Keratinocyte (primary cell): ENCODE measurements around the gene FGB. TPM values are rescaled to one million over a fixed set of nuclear protein-coding genes. Genes with fewer than 3 reads are reported as not detected.

ENCODE experiments used
- DNase-seq: peaks from one replicate; pipeline ENCODE4 v3.0.0-alpha.2; 2011; ENCODE audit warnings: low read depth, missing footprints, low spot score
- FAIRE-seq: peaks from 2 replicates; lab custom pipeline; 2011; peaks lifted over from hg19 to GRCh38; lab: Jason Lieb, UNC
- H2AFZ ChIP-seq: 2 replicates; pipeline ENCODE4 v1.6.0; 2012; ENCODE audit warnings: low read length, control low read depth, inconsistent platforms; ENCODE audit not compliant: control insufficient read depth
- H3K27ac ChIP-seq: 2 replicates; pipeline ENCODE4 v1.5.1; 2011; ENCODE audit warnings: low read length; ENCODE audit not compliant: control insufficient read depth, insufficient read depth
- H3K27me3 ChIP-seq: 3 replicates; pipeline ENCODE4 v1.6.0; 2011; ENCODE audit warnings: low read length; ENCODE audit not compliant: control insufficient read depth, insufficient read depth; ENCODE audit errors: extremely low read depth
- H3K36me3 ChIP-seq, 2 experiments: 2 replicates in 1 of 2; 3 replicates in 1 of 2; pipeline ENCODE4 v1.5.1; 2011; ENCODE audit warnings: low read length in 2 of 2, mild to moderate bottlenecking in 1 of 2; ENCODE audit not compliant: control insufficient read depth in 2 of 2, insufficient read depth in 2 of 2; ENCODE audit errors: extremely low read depth in 1 of 2
- H3K4me1 ChIP-seq: 3 replicates; pipeline ENCODE4 v1.5.1; 2011; ENCODE audit warnings: low read length; ENCODE audit not compliant: control insufficient read depth, insufficient read depth; ENCODE audit errors: extremely low read depth
- H3K4me2 ChIP-seq: 3 replicates; pipeline ENCODE4 v1.6.0; 2011; ENCODE audit warnings: low read depth, low read length; ENCODE audit not compliant: control insufficient read depth, insufficient read depth; ENCODE audit errors: extremely low read depth
- H3K4me3 ChIP-seq, 3 experiments: fragments of 200-600 bp in 1 of 3; sonication (generic) in 1 of 3; 2 replicates in 2 of 3; 3 replicates in 1 of 3; pipeline ENCODE4 v1.5.1; 2011 to 2016; ENCODE audit warnings: low read length in 3 of 3, mild to moderate bottlenecking in 3 of 3, control low read depth in 2 of 3, inconsistent platforms in 1 of 3, low read depth in 1 of 3, mixed read lengths in 1 of 3, mixed run types in 1 of 3, moderate library complexity in 1 of 3; ENCODE audit not compliant: control insufficient read depth in 2 of 3, insufficient read depth in 2 of 3; ENCODE audit errors: extremely low read depth in 1 of 3
- H3K79me2 ChIP-seq: 2 replicates; pipeline ENCODE4 v1.6.0; 2012; ENCODE audit warnings: low read length; ENCODE audit not compliant: control insufficient read depth, insufficient read depth
- H3K9ac ChIP-seq: 3 replicates; pipeline ENCODE4 v1.6.0; 2011; ENCODE audit warnings: low read length; ENCODE audit not compliant: control insufficient read depth, insufficient read depth; ENCODE audit errors: extremely low read depth
- H3K9me1 ChIP-seq: 3 replicates; pipeline ENCODE4 v1.6.0; 2011; ENCODE audit warnings: low read length; ENCODE audit not compliant: control insufficient read depth, insufficient read depth; ENCODE audit errors: extremely low read depth
- H3K9me3 ChIP-seq: 2 replicates; pipeline ENCODE4 v1.5.1; 2012; ENCODE audit warnings: low read depth, low read length; ENCODE audit not compliant: control insufficient read depth
- H4K20me1 ChIP-seq: 3 replicates; pipeline ENCODE4 v1.6.0; 2011; ENCODE audit warnings: low read length; ENCODE audit not compliant: control insufficient read depth, insufficient read depth; ENCODE audit errors: extremely low read depth
- EZH2 ChIP-seq: IDR thresholded peaks from one replicate; pipeline ENCODE4 v1.6.1; 2012; ENCODE audit warnings: inconsistent platforms, mild to moderate bottlenecking, low read length, moderate library complexity
- dilution Hi-C: fragments of 300-500 bp; cut with MboI; formaldehyde crosslinking; loops from one replicate; pipeline ENCODE4 v1.7.0; 2020; ENCODE audit warnings: low sequenced_read_pairs; ENCODE audit not compliant: extremely low pct_ligation_motif_present
- polyA plus RNA-seq, 5 experiments: library from polyadenylated mRNA; depleted of rRNA in 3 of 5; stranded (reverse) in 3 of 5; stranded (forward) in 1 of 5; unstranded in 1 of 5; fragments of >200 nt; gene quantifications; 1 replicate in 1 of 5; 2 replicates in 3 of 5; 3 replicates in 1 of 5; pipeline versions ENCODE4 v1.2.1 to v1.2.3, GENCODE V29; 2011 to 2012; ENCODE audit warnings: missing spikeins in 2 of 5, low read depth in 1 of 5, low replicate concordance in 1 of 5
- TF ChIP-seq, protein P1 (sequence below), 3 experiments: IDR thresholded peaks in 1 of 3; conservative IDR thresholded peaks in 1 of 3; optimal IDR thresholded peaks in 1 of 3; 2 replicates in 2 of 3; 3 replicates in 1 of 3; pipeline versions ENCODE3 to v1.5.1; 2011; ENCODE audit warnings: low read length in 3 of 3, mild to moderate bottlenecking in 3 of 3, moderate library complexity in 2 of 3, control low read depth in 1 of 3, inconsistent platforms in 1 of 3; ENCODE audit not compliant: insufficient read depth in 2 of 3; ENCODE audit errors: extremely low read depth in 1 of 3

FGB gene
- polyA plus RNA-seq, 1 donor (not counting 4 experiments of a cell fraction or from before 2014, with no cell fraction given), result not detected

- FAIRE-seq, result no peak
- Histone ChIP-seq H2AFZ (no peak overlapping the region), H3K9me3 (no peaks in the 10 kb centered on the region), H3K4me2 (no peak overlapping the region), H3K27me3 (no peaks in the 10 kb centered on the region), H3K27ac (no peak overlapping the region), H3K36me3 (no peaks in the 10 kb centered on the region), H4K20me1 (no peaks in the 10 kb centered on the region), H3K9ac (no peak overlapping the region), H3K4me1 (peaks cover 3% of the 10 kb centered on the region), H3K9me1 (no peaks in the 10 kb centered on the region), H3K79me2 (no peaks in the 10 kb centered on the region), H3K4me3 (no peak overlapping the region)
- no peak for DNase-seq
- dilution Hi-C loops, result no loop called here
- no peak for TF ChIP-seq EZH2
- TF ChIP-seq, protein P1, sequence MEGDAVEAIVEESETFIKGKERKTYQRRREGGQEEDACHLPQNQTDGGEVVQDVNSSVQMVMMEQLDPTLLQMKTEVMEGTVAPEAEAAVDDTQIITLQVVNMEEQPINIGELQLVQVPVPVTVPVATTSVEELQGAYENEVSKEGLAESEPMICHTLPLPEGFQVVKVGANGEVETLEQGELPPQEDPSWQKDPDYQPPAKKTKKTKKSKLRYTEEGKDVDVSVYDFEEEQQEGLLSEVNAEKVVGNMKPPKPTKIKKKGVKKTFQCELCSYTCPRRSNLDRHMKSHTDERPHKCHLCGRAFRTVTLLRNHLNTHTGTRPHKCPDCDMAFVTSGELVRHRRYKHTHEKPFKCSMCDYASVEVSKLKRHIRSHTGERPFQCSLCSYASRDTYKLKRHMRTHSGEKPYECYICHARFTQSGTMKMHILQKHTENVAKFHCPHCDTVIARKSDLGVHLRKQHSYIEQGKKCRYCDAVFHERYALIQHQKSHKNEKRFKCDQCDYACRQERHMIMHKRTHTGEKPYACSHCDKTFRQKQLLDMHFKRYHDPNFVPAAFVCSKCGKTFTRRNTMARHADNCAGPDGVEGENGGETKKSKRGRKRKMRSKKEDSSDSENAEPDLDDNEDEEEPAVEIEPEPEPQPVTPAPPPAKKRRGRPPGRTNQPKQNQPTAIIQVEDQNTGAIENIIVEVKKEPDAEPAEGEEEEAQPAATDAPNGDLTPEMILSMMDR (optimal IDR thresholded peaks at IDR 0.05 in 1 of 3, IDR thresholded peaks at IDR 0.05 in 1 of 3, conservative IDR thresholded peaks at IDR 0.05 in 1 of 3; ENCODE audit: extremely low read depth in 1 of 3, insufficient read depth in 2 of 3, low read length in 3 of 3), result no peak
Measured at GRCh38 chr4:154578919-154579318, 16.1 kb downstream of the FGB start.

GRCh38 chr4:154579927-154580326 lies 17.1 kb downstream of the FGB start:
- H3K9me3 ChIP-seq, result no peaks in the 10 kb centered on the region
- H4K20me1 ChIP-seq, result no peaks in the 10 kb centered on the region
- DNase-seq, result no peak
- peaks cover 3% of the 10 kb centered on the region for H3K4me1 ChIP-seq
- no peak for FAIRE-seq
- H3K4me3 ChIP-seq, result no peak overlapping the region
- H3K27me3 ChIP-seq, result no peaks in the 10 kb centered on the region
- no peak overlapping the region for H3K27ac ChIP-seq
- dilution Hi-C loops, result no loop called here
- H3K79me2 ChIP-seq, result no peaks in the 10 kb centered on the region
- TF ChIP-seq, protein P1 (optimal IDR thresholded peaks at IDR 0.05 in 1 of 3, IDR thresholded peaks at IDR 0.05 in 1 of 3, conservative IDR thresholded peaks at IDR 0.05 in 1 of 3; ENCODE audit: extremely low read depth in 1 of 3, insufficient read depth in 2 of 3, low read length in 3 of 3), result no peak
- no peak for TF ChIP-seq EZH2
- no peaks in the 10 kb centered on the region for H3K36me3 ChIP-seq
- no peak overlapping the region for H3K9ac ChIP-seq
- no peaks in the 10 kb centered on the region for H3K9me1 ChIP-seq
- no peak overlapping the region for H3K4me2 ChIP-seq
- H2AFZ ChIP-seq, result no peak overlapping the region
